ENCODE results near the gene LBX2. TPM values are rescaled to one million over a fixed set of nuclear protein-coding genes. Genes with fewer than 3 reads are reported as not detected.
A peak's percentile ranks its signal among the peaks of the same experiment; 100 is the strongest.

Gene LBX2
- total RNA-seq, 4 donors from 2014 or later: 0.79 to 5.6 (median 1.3) TPM

DNA sequence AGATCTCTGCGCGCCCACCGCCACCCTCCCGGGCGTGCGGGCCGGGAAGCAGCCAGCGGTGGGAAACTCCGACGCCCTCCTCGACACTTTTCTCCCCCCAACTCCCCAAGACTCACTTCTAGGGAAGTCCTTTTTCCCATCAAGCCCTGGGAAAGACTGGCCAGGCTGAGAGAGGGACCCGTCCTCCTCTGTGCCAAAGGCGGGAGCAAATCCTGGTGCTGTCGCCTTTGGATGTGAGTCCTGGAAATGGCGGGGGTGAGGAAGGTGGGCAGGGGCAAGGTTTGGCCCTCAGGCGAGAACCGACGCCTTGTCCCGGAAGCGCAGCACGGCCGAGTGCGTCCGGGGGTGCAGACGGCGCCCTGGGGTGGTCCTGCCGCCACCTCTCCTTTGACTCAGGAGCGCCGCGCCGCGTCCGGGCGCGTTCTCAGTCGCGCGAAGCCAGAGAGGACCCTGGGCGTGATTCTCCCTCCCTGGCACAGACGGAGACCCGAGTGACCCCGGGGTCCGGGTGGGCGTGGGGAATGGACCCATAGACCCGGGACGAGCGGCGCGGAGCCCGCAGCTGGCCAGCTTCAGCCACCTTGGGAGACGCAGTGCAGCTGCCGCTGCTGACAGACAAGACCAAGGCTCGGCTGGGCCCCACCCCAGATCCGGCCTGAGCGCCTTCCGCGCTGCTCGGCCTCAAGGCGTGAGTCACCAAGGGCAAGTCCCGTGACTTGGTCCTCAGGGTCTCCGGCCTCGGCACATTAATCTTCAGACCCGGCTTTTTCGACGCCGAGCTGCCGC, 3.5 kb upstream of the LBX2 start:
- TF ChIP-seq, protein P1, sequence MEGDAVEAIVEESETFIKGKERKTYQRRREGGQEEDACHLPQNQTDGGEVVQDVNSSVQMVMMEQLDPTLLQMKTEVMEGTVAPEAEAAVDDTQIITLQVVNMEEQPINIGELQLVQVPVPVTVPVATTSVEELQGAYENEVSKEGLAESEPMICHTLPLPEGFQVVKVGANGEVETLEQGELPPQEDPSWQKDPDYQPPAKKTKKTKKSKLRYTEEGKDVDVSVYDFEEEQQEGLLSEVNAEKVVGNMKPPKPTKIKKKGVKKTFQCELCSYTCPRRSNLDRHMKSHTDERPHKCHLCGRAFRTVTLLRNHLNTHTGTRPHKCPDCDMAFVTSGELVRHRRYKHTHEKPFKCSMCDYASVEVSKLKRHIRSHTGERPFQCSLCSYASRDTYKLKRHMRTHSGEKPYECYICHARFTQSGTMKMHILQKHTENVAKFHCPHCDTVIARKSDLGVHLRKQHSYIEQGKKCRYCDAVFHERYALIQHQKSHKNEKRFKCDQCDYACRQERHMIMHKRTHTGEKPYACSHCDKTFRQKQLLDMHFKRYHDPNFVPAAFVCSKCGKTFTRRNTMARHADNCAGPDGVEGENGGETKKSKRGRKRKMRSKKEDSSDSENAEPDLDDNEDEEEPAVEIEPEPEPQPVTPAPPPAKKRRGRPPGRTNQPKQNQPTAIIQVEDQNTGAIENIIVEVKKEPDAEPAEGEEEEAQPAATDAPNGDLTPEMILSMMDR (IDR thresholded peaks at IDR 0.05): no peak
- ATAC-seq (ENCODE audit: low FRiP score) (peak; percentile 73), DNase-seq (ENCODE audit: low spot score) (peak; percentile 68)

DNA sequence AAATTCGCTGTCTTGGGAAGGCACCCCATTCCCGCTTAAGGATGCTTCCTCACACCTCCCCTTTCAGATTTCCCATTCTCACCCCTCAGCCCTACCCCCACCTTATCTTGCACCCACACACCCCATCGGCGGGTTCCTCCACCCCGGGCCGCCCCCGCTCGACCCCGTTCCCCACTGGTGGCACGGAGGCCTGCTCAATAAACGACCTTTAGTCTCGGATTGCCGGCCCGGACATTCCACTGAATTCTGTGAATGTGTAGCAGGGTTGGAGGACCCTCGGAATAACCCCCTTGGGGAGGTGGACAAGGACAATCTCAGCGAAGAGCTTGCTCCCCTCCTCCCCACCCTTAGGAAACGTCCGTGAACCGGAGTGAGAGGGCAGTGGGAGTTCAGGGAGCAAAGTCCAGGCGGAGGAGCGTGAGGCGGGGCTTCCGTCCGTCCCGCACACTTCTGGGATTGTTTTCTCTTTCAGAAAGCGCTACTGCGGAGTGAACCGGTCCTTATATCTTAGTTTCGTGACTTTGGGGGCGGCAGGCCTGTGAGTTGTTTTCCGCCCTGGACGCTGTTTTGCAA, 2.8 kb upstream of the LBX2 start:
- TF ChIP-seq, protein P1 (IDR thresholded peaks at IDR 0.05): no peak
- DNase-seq (ENCODE audit: low spot score) (no peak), ATAC-seq (ENCODE audit: low FRiP score) (no peak)

DNA sequence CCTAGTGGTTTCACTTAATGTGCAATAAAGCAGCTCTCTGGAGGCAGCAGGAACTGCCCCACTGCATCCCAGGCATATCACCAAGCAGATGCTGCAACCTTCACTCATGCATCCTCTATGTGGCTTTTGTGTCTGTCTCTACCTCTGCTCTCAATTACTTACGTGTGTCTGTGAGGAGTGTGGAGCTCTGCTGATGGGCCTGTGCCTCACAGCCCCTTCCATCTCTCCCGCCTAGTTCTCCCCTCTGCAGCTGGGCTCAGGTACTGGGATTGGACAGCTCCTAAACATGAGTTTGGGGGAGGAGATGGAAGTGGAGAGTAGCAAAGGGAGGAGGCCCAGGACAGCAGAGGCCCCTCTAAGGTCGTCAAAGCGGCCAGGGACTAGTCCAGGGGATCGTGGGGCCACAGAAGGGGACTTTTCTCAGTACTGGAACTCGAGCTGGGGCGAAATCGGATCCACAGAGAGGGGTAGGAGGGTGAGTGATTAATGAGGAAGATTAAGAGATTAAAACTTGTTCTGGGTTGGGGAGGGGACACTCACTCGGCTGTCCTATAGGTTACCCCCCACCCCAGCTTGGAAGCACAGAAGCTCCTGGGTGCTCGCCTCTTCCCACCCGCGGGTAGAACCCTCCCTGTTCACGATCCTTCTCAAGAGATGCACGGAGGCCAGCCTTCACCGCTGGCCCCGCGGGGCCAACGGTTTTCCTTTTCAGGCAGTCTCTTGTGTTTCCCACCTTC, 2.1 kb upstream of the LBX2 start:
- TF ChIP-seq, protein P1 (IDR thresholded peaks at IDR 0.05): no peak
- DNase-seq (ENCODE audit: low spot score) (no peak), ATAC-seq (ENCODE audit: low FRiP score) (no peak)

DNA sequence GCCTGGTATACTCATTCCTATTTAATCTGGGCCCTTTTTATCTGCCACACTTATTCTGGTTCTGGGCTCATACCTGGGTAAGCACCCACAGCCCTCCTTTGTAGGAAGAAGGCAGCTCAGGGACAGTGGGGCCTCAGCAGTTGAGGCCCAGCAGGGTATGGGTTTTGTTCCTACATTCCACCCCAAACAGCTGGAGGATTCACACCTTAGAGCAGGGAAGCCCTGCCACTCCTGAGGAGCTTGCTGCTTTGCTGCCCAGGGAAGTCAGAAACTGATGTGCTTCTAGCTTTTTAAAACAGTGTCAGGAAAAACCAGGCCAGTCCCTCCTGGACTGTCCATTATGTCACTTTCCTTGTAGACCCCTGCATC, 1.2 kb upstream of the LBX2 start:
- no peak for ATAC-seq (ENCODE audit: low FRiP score)
- TF ChIP-seq, protein P1 (IDR thresholded peaks at IDR 0.05): no peak
- no peak for DNase-seq (ENCODE audit: low spot score)

DNA sequence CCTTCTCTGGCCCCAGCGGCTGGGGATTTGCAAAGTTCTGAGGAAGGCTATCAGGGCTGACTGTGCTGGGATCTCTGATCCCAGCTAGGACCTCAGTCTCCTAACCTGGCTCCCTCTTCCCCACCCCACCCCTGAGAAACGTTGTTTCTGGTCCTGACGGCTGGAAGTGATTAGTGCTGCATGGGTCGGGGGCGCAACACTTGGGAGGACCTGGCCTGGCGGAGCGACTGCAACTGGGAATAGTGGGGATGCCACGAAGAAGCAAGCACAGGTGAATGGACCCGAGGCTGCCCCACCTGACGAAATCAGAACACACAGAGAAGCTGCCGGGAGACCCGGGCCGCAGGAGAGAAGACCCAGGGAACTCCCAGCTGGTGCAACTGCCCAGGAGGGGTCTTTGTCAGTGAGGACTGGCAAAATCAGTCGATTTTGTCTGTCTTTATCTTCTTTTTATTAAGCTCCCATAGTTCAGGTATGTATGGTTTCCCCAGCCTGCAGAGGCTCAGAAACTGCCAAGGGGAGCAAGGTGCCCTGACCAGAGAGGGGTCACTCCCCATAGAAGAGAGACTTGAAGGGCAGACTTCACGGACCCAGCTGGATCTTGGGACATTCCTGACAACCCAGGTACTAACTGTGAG, 656 bp upstream of the LBX2 start:
- TF ChIP-seq, protein P1 (IDR thresholded peaks at IDR 0.05): no peak
- no peak for ATAC-seq (ENCODE audit: low FRiP score)
- no peak for DNase-seq (ENCODE audit: low spot score)

DNA sequence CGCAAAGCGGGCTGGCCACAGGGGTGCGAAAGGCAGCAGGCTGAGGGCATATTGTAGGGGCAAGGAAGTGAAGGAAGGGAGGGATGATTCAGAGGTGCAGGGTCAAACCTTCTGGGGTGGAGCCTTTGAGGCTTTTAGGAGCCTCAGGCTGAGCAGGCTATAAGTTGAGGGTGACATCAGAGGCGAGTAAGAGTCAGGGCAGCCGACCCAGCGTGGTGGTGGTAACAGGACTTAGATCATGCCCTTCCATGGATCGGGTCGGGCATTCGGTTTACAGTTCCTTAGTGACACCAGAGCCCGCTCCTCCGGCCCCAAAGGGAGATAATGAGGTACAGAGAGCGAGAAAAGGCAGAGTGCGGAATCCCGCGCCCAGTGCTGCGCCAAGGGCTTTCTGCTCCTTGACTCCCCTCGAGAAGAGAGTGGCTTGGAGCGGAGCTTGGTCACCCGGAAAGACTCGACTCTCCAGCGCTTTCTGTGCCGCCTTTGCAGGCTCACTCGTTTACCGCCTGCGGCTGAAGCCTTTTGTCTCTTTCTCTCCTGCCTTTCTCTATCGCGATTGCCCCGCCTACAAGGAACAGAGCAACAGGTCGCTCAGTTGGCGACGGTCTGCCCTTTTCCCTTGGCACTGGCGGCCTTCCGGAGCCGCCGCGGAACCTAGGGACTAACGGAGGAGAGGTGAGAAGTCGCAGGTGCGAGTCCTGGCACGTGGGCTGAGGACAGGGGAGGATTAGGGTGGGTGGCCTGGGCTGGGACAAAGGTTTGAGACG, 720 bp downstream of the LBX2 start:
- DNase-seq (ENCODE audit: low spot score) (no peak), ATAC-seq (ENCODE audit: low FRiP score) (no peak)
- TF ChIP-seq, protein P1 (IDR thresholded peaks at IDR 0.05): no peak

Measured in omental fat pad (tissue), 4 donors.